A673 (cell line): ENCODE results near the gene PLAC1.

Experiments
- EZH2 ChIP-seq: fragments of 200-600 bp; sonication (generic); IDR thresholded peaks from 2 replicates; pipeline ENCODE4 v1.6.1; 2017; ENCODE audit warnings: borderline replicate concordance, low read depth, mild to moderate bottlenecking, mixed read lengths, antibody characterized with exemption, low read length; ENCODE audit not compliant: poor library complexity, severe bottlenecking
- TF ChIP-seq, protein P1 (sequence below): fragments of 300-800, 200-600 bp; sonication (generic); conservative IDR thresholded peaks from 2 replicates; pipeline ENCODE4 v1.5.1; 2017; ENCODE audit warnings: low read depth, mild to moderate bottlenecking, antibody characterized with exemption, low read length, moderate library complexity, mixed read lengths

DNA sequence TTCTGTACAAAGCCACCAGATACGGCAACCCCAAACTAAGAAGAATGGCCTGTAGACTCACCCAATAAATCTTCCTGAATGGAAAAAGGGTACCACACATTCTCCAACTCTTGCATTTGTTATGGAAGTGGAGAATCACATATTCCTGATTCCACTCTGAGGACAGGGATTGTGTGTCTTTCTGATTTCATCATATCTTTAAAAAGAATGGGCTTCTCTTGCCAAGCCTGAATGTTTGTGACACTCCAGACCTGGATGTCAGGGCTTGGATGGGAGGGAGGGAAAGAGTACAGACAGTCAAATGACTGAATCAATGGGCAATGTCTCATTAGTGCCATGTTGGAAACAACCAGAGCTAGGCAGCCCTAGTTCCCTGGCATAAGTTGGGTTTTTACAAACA lies 77.4 kb downstream of the PLAC1 start:
- TF ChIP-seq, protein P1, sequence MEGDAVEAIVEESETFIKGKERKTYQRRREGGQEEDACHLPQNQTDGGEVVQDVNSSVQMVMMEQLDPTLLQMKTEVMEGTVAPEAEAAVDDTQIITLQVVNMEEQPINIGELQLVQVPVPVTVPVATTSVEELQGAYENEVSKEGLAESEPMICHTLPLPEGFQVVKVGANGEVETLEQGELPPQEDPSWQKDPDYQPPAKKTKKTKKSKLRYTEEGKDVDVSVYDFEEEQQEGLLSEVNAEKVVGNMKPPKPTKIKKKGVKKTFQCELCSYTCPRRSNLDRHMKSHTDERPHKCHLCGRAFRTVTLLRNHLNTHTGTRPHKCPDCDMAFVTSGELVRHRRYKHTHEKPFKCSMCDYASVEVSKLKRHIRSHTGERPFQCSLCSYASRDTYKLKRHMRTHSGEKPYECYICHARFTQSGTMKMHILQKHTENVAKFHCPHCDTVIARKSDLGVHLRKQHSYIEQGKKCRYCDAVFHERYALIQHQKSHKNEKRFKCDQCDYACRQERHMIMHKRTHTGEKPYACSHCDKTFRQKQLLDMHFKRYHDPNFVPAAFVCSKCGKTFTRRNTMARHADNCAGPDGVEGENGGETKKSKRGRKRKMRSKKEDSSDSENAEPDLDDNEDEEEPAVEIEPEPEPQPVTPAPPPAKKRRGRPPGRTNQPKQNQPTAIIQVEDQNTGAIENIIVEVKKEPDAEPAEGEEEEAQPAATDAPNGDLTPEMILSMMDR, result no peak
- no peak for TF ChIP-seq EZH2
